ENCODE data around the gene SNX8. TPM values are rescaled to one million over a fixed set of nuclear protein-coding genes. Genes with fewer than 3 reads are reported as not detected.

SNX8 gene
- total and polyA plus RNA-seq, 2 of the 8 experiments (the other 6 are each of a cell fraction or from before 2014, with no cell fraction given), result 46.2 to 70.8 TPM

DNA sequence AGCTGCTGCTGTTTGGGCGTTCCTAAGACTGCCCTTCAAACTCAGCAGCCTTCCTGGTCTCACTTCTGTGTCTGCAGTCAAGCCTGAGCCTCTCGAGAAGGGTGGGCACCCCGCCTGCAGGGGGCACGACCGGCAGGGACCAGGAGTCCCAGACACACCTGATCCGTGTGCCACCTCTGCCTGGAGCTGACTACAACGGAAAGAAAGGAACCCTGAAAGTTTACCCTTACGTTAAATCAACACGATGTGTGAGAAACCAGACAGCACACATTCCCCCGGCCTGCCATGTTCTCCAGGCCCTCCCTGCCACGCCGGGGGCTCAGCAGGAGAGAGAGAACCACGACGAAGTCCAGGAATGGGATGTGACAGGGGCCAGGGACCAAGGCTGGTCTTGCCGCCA, 86.5 kb downstream of the SNX8 start:
- no peak overlapping the region for H3K4me2 ChIP-seq (ENCODE audit: insufficient read depth in 1 of 2, low read depth in 2 of 2, low read length in 2 of 2)
- no peak for DNase-seq (ENCODE audit: low read depth in 1 of 2, low spot score in 2 of 2)
- TF ChIP-seq POLR2A (IDR thresholded peaks at IDR 0.05; ENCODE audit: control extremely low read depth in 1 of 2, low read depth in 2 of 2, low read length in 2 of 2) (no peak), EP300 (IDR thresholded peaks at IDR 0.05; ENCODE audit: borderline replicate concordance in 1 of 2, low read depth in 2 of 2, low read length in 2 of 2) (no peak), JUN (IDR thresholded peaks at IDR 0.05; ENCODE audit: low read depth, low read length) (no peak)

More for the DNA sequence above, 86.5 kb downstream of the SNX8 start:
- Histone ChIP-seq H3K4me1 (replicated peaks in 1 of 4; ENCODE audit: control insufficient read depth in 3 of 4, insufficient read depth in 4 of 4, low read length in 3 of 4) (peaks cover 0 to 2% (median 0%) of the 10 kb centered on the region in 4 experiments; a peak in 1 of 7 replicates), H3K4ac (replicated peaks; ENCODE audit: insufficient read length, low read depth, low read length) (no peak overlapping the region), H3K56ac (replicated peaks; ENCODE audit: insufficient read length, low read depth, low read length) (no peak overlapping the region), H3K23me2 (ENCODE audit: low read depth, low read length) (peaks cover 3% of the 10 kb centered on the region; the same call in 1 of the 2 replicates), H4K91ac (replicated peaks; ENCODE audit: insufficient read length, low read length) (no peak overlapping the region), H3K27ac (ENCODE audit: low read depth, low read length) (no peak overlapping the region), H3K79me1 (ENCODE audit: low read depth, low read length) (peaks cover 24% of the 10 kb centered on the region), H3K14ac (ENCODE audit: insufficient read length) (no peak overlapping the region), H3K9me3 (ENCODE audit: insufficient read depth in 2 of 2, low read depth in 1 of 2, low read length in 1 of 2) (no peaks in the 10 kb centered on the region), H3K4me3 (ENCODE audit: extremely low read depth in 1 of 4, insufficient read depth in 2 of 4, low read depth in 3 of 4, low read length in 4 of 4) (no peak overlapping the region), H3K27me3 (replicated peaks in 1 of 4; ENCODE audit: control insufficient read depth in 3 of 4, extremely low read depth in 1 of 4, insufficient read depth in 3 of 4, low read length in 3 of 4) (no peaks in the 10 kb centered on the region), H2BK15ac (ENCODE audit: low read length) (no peak overlapping the region), H4K8ac (ENCODE audit: extremely low read depth, insufficient read depth, low read length) (no peak overlapping the region), H3K9ac (replicated peaks in 1 of 4; ENCODE audit: extremely low read depth in 1 of 4, low read depth in 3 of 4, low read length in 3 of 4) (no peak overlapping the region), H2BK5ac (ENCODE audit: low read depth, low read length) (no peak overlapping the region), H3K36me3 (ENCODE audit: control insufficient read depth in 2 of 4, insufficient read depth in 4 of 4, low read length in 3 of 4) (peaks cover 6 to 25% (median 18%) of the 10 kb centered on the region in 4 experiments; a peak in 6 of 8 replicates), H2BK20ac (ENCODE audit: low read length) (no peak overlapping the region), H2BK12ac (ENCODE audit: low read depth, low read length) (no peak overlapping the region), H2AK5ac (ENCODE audit: low read depth, low read length) (no peak overlapping the region), H4K5ac (ENCODE audit: insufficient read length, low read depth, low read length) (no peak overlapping the region), H4K20me1 (replicated peaks in 1 of 2; ENCODE audit: control insufficient read depth in 1 of 2, insufficient read depth in 2 of 2, low read length in 2 of 2) (peaks cover 6 to 17% of the 10 kb centered on the region in 2 experiments), H2BK120ac (replicated peaks; ENCODE audit: low read depth, low read length) (no peak overlapping the region), H3K18ac (ENCODE audit: extremely low read depth, low read length) (no peak overlapping the region), H3K23ac (ENCODE audit: insufficient read length) (no peak overlapping the region), H3K79me2 (ENCODE audit: control insufficient read depth in 1 of 2, insufficient read depth in 2 of 2, low read length in 2 of 2) (peaks cover 8 to 59% of the 10 kb centered on the region in 2 experiments), H2AFZ (ENCODE audit: low read length) (no peak overlapping the region)
- CTCF ChIA-PET (ENCODE audit: partially characterized antibody), result interaction anchor here (1.1 to 1.5 kb wide), 2 partner anchors 32 to 93 kb away, joined by 3 read pairs; no protein-coding TSS in a partner anchor
- 95% methylated on average over 15 of the region's 15 CpGs; no CpG with 5 or more reads in 1 of the 2 experiments for WGBS, 2 experiments (ENCODE audit: extremely low coverage in 1 of 2, insufficient coverage in 1 of 2, insufficient read length in 1 of 2, insufficient replicate concordance in 2 of 2, low coverage in 1 of 2, low lambda C conversion rate in 2 of 2, missing lambda C conversion rate in 1 of 2)
- FAIRE-seq, result no peak
- POLR2A ChIA-PET (ENCODE audit: partially characterized antibody), result interaction anchor here (0.6 to 1.0 kb wide), 3 partner anchors 8 to 209 kb away, joined by 3 to 4 read pairs (median 3); no protein-coding TSS in a partner anchor
